GM12878 (cell line): ENCODE data around the gene ARRB2. TPM values are rescaled to one million over a fixed set of nuclear protein-coding genes. Genes with fewer than 3 reads are reported as not detected.

Experiments
- ATAC-seq: fragments of 200-7000 bp; cut with Tn5 transposase; 3 replicates; pipeline ENCODE4 v1.9.1; 2020; ENCODE audit warnings: mild to moderate bottlenecking, moderate library complexity
- BruUV-seq: library from RNA; stranded (reverse); fragments of 400-500 nt; replicated peaks from 2 replicates; lab custom pipeline; 2021; lab: Mats Ljungman, UMichigan
- CTCF ChIA-PET: fragments of 300-600 bp; sonication (Branson Sonifier 250); formaldehyde crosslinking; extraction: SDS; loops from one replicate; lab custom pipeline; 2021; ENCODE audit warnings: inconsistent platforms; lab: Yijun Ruan, JAX
- POLR2A ChIA-PET: fragments of 350-600 bp; formaldehyde crosslinking; extraction: SDS; loops from one replicate; lab custom pipeline; 2021; ENCODE audit warnings: inconsistent platforms; lab: Charles Lee
- RAD21 ChIA-PET: fragments of 300-600 bp; sonication (Branson Sonifier 250); formaldehyde crosslinking; loops from one replicate; lab custom pipeline; 2023; ENCODE audit warnings: antibody characterized with exemption; ENCODE audit not compliant: unreplicated experiment; lab: Charles Lee
- SMC1A ChIA-PET: fragments of 300-600 bp; sonication (Branson Sonifier 250); formaldehyde crosslinking; loops from one replicate; lab custom pipeline; 2023; ENCODE audit not compliant: unreplicated experiment, uncharacterized antibody; lab: Charles Lee
- DNase-seq: peaks from one replicate; pipeline ENCODE4 v3.0.0-alpha.2; 2011; ENCODE audit warnings: low read depth, low spot score
- FAIRE-seq: peaks from 3 replicates; lab custom pipeline; 2011; peaks lifted over from hg19 to GRCh38; lab: Jason Lieb, UNC
- H2AFZ ChIP-seq: 2 replicates; pipeline ENCODE4 v1.6.0; 2011; ENCODE audit warnings: low read depth, low read length, control low read depth; ENCODE audit not compliant: control insufficient read depth
- H3K27ac ChIP-seq: 2 replicates; pipeline ENCODE4 v1.5.1; 2011; ENCODE audit warnings: control low read depth; ENCODE audit not compliant: control insufficient read depth, insufficient read depth
- H3K27me3 ChIP-seq, 2 experiments: replicated peaks in 1 of 2; 2 replicates each; pipeline versions ENCODE4 v1.6.0 to v1.6.1; 2011; ENCODE audit warnings: low read length in 1 of 2; ENCODE audit not compliant: control insufficient read depth in 2 of 2, insufficient read depth in 2 of 2
- H3K36me3 ChIP-seq, 2 experiments: 2 replicates each; pipeline ENCODE4 v1.5.1; 2011; ENCODE audit warnings: low read length in 1 of 2; ENCODE audit not compliant: control insufficient read depth in 2 of 2, insufficient read depth in 2 of 2
- H3K4me1 ChIP-seq: 2 replicates; pipeline ENCODE4 v1.6.1; 2011; ENCODE audit warnings: mild to moderate bottlenecking, low read length, moderate library complexity, mixed read lengths; ENCODE audit not compliant: control insufficient read depth, insufficient read depth
- H3K4me2 ChIP-seq: 2 replicates; pipeline ENCODE4 v1.6.0; 2011; ENCODE audit warnings: control low read depth; ENCODE audit not compliant: control insufficient read depth, insufficient read depth
- H3K4me3 ChIP-seq: fragments of 200-600 bp; sonication (generic); 2 replicates; pipeline ENCODE4 v1.5.1; 2016
- H3K79me2 ChIP-seq: 2 replicates; pipeline ENCODE4 v1.6.0; 2011; ENCODE audit warnings: low read length; ENCODE audit not compliant: control insufficient read depth, insufficient read depth
- H3K9ac ChIP-seq: 2 replicates; pipeline ENCODE4 v1.8.0; 2011; ENCODE audit warnings: low read length, control low read depth, mixed read lengths; ENCODE audit not compliant: control insufficient read depth, insufficient read depth
- H3K9me3 ChIP-seq: replicated peaks from 3 replicates; pipeline ENCODE4 v1.5.1; 2011; ENCODE audit warnings: mild to moderate bottlenecking, low read length; ENCODE audit not compliant: control insufficient read depth, insufficient read depth
- H4K20me1 ChIP-seq: 2 replicates; pipeline ENCODE4 v1.6.0; 2011; ENCODE audit not compliant: control insufficient read depth, insufficient read depth
- E4F1 ChIP-seq: fragments of 450-650 bp; IDR thresholded peaks from 2 replicates; pipeline ENCODE4 v1.6.1; 2018; ENCODE audit warnings: borderline replicate concordance, mild to moderate bottlenecking; ENCODE audit not compliant: partially characterized antibody
- JUND ChIP-seq: IDR thresholded peaks from 2 replicates; pipeline ENCODE4 v1.6.1; 2012; ENCODE audit warnings: low read depth, mild to moderate bottlenecking, low read length, improper control_type of control experiment, moderate library complexity
- MEF2A ChIP-seq: IDR thresholded peaks from 2 replicates; pipeline ENCODE4 v1.6.1; 2011; ENCODE audit warnings: low read depth, mild to moderate bottlenecking, low read length, moderate library complexity; ENCODE audit not compliant: insufficient read depth
- WGBS: methylation state at CpG from one replicate; pipeline ENCODE4 v1.1.6; 2016; ENCODE audit warnings: low lambda C conversion rate; ENCODE audit not compliant: insufficient replicate concordance, insufficient coverage; ENCODE audit errors: missing lambda C conversion rate; 5-methylcytosine and 5-hydroxymethylcytosine counted together
- in situ Hi-C: fragments of 300-500 bp; cut with MboI; formaldehyde crosslinking; loops from 9 replicates; pipeline ENCODE4 v1.14.3; 2018; ENCODE audit warnings: mixed read lengths
- intact Hi-C: fragments of 100-400 bp; cut with micrococcal nuclease; formaldehyde crosslinking; loops from one replicate; pipeline ENCODE4 v1.14.2; 2022; ENCODE audit not compliant: unreplicated experiment
- polyA plus RNA-seq, 11 experiments: library from polyadenylated mRNA; depleted of rRNA in 4 of 11; unstranded in 6 of 11; stranded (reverse) in 5 of 11; fragments of >200 nt; fragmentation: Nextera tagmentation in 4 of 11; fragmentation: Illumina TruSeq in 1 of 11; extraction: Ambion mirVana in 4 of 11; extraction: Trizol in 1 of 11; gene quantifications; 1 replicate in 1 of 11; 2 replicates in 10 of 11; pipeline versions ENCODE4 v1.2.1 to v1.2.3, GENCODE V29; 2011 to 2016; ENCODE audit warnings: inconsistent platforms in 2 of 11, missing spikeins in 2 of 11, low read depth in 1 of 11
- total RNA-seq, 4 experiments: library from RNA; depleted of rRNA in 3 of 4; stranded (reverse); fragments of >200 nt in 3 of 4; fragmentation: Illumina TruSeq in 1 of 4; extraction: Trizol in 1 of 4; gene quantifications; 2 replicates each; pipeline versions ENCODE4 v1.2.1 to v1.2.3, GENCODE V29; 2013 to 2021
- TF ChIP-seq, protein P1 (sequence below): fragments of 150-350 bp; IDR thresholded peaks from 2 replicates; pipeline ENCODE4 v1.6.1; 2016; ENCODE audit warnings: low read depth, low read length
- TF ChIP-seq, protein P2 (sequence below): fragments of 450-650 bp; IDR thresholded peaks from 2 replicates; pipeline ENCODE4 v1.6.1; 2016; ENCODE audit warnings: mild to moderate bottlenecking, moderate library complexity, borderline replicate concordance

ARRB2 gene
- total and polyA plus RNA-seq, 10 of the 15 experiments (the other 5 are each of a cell fraction or from before 2014, with no cell fraction given) = 6.5 to 75.2 (median 43.1) TPM

- in situ Hi-C loops = no loop called here
- no peak overlapping the region for H3K4me2 ChIP-seq
- H3K79me2 ChIP-seq = no peaks in the 10 kb centered on the region; the same call in 1 of the 2 replicates
- H3K4me1 ChIP-seq = peaks cover 11% of the 10 kb centered on the region
- peaks cover 8 to 12% of the 10 kb centered on the region in 2 experiments; a peak in 3 of 4 replicates for H3K36me3 ChIP-seq
- H3K9me3 ChIP-seq = no peaks in the 10 kb centered on the region
- no peak for DNase-seq
- SMC1A ChIA-PET = interaction anchor here (1.6 kb wide), 1 partner anchor 9 kb away, joined by 3 read pairs; the partner anchor contains the start of gene ARRB2
- H3K9ac ChIP-seq = no peak overlapping the region
- WGBS = 73% methylated on average over 15 of the region's 15 CpGs
- TF ChIP-seq, protein P1, sequence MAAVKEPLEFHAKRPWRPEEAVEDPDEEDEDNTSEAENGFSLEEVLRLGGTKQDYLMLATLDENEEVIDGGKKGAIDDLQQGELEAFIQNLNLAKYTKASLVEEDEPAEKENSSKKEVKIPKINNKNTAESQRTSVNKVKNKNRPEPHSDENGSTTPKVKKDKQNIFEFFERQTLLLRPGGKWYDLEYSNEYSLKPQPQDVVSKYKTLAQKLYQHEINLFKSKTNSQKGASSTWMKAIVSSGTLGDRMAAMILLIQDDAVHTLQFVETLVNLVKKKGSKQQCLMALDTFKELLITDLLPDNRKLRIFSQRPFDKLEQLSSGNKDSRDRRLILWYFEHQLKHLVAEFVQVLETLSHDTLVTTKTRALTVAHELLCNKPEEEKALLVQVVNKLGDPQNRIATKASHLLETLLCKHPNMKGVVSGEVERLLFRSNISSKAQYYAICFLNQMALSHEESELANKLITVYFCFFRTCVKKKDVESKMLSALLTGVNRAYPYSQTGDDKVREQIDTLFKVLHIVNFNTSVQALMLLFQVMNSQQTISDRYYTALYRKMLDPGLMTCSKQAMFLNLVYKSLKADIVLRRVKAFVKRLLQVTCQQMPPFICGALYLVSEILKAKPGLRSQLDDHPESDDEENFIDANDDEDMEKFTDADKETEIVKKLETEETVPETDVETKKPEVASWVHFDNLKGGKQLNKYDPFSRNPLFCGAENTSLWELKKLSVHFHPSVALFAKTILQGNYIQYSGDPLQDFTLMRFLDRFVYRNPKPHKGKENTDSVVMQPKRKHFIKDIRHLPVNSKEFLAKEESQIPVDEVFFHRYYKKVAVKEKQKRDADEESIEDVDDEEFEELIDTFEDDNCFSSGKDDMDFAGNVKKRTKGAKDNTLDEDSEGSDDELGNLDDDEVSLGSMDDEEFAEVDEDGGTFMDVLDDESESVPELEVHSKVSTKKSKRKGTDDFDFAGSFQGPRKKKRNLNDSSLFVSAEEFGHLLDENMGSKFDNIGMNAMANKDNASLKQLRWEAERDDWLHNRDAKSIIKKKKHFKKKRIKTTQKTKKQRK = no peak
- TF ChIP-seq, all 136 proteins: peak for 0
- Histone ChIP-seq H3K27me3 (no peaks in the 10 kb centered on the region), H3K4me3 (no peak overlapping the region), H2AFZ (no peak overlapping the region), H3K27ac (no peak overlapping the region), H4K20me1 (no peaks in the 10 kb centered on the region)
- BruUV-seq = no TSS peak
- ChIA-PET POLR2A (no interaction called here), CTCF (no interaction called here), RAD21 (no interaction called here)
- FAIRE-seq (no peak), ATAC-seq (no peak)
- intact Hi-C loops = no loop called here
Measured at GRCh38 chr17:4719684-4720221, 9.3 kb downstream of the ARRB2 start.

- no peak overlapping the region for H3K4me2 ChIP-seq
- H3K27ac ChIP-seq = no peak overlapping the region
- intact Hi-C loops = no loop called here
- DNase-seq = no peak
- H3K9ac ChIP-seq = no peak overlapping the region
- H3K79me2 ChIP-seq = no peaks in the 10 kb centered on the region
- WGBS = 96% methylated on average over 7 of the region's 7 CpGs
- ATAC-seq = no peak
- in situ Hi-C loops = no loop called here
- H3K36me3 ChIP-seq = peaks cover 8 to 12% of the 10 kb centered on the region in 2 experiments; a peak in 3 of 4 replicates
- no peak overlapping the region for H2AFZ ChIP-seq
- no peak overlapping the region for H3K4me3 ChIP-seq
- no peaks in the 10 kb centered on the region for H4K20me1 ChIP-seq
- peaks cover 5% of the 10 kb centered on the region for H3K4me1 ChIP-seq
- BruUV-seq = TSS peak; percentile 89
- ChIA-PET POLR2A (no interaction called here), SMC1A (interaction anchor here (1.6 kb wide), 1 partner anchor 10 kb away, joined by 3 read pairs; the partner anchor contains the start of gene ARRB2), RAD21 (no interaction called here), CTCF (no interaction called here)
- H3K27me3 ChIP-seq = no peaks in the 10 kb centered on the region
- FAIRE-seq = no peak
- no peaks in the 10 kb centered on the region for H3K9me3 ChIP-seq
- no peak for TF ChIP-seq MEF2A
- no peak for TF ChIP-seq JUND
- TF ChIP-seq E4F1 = no peak
- TF ChIP-seq, protein P2, sequence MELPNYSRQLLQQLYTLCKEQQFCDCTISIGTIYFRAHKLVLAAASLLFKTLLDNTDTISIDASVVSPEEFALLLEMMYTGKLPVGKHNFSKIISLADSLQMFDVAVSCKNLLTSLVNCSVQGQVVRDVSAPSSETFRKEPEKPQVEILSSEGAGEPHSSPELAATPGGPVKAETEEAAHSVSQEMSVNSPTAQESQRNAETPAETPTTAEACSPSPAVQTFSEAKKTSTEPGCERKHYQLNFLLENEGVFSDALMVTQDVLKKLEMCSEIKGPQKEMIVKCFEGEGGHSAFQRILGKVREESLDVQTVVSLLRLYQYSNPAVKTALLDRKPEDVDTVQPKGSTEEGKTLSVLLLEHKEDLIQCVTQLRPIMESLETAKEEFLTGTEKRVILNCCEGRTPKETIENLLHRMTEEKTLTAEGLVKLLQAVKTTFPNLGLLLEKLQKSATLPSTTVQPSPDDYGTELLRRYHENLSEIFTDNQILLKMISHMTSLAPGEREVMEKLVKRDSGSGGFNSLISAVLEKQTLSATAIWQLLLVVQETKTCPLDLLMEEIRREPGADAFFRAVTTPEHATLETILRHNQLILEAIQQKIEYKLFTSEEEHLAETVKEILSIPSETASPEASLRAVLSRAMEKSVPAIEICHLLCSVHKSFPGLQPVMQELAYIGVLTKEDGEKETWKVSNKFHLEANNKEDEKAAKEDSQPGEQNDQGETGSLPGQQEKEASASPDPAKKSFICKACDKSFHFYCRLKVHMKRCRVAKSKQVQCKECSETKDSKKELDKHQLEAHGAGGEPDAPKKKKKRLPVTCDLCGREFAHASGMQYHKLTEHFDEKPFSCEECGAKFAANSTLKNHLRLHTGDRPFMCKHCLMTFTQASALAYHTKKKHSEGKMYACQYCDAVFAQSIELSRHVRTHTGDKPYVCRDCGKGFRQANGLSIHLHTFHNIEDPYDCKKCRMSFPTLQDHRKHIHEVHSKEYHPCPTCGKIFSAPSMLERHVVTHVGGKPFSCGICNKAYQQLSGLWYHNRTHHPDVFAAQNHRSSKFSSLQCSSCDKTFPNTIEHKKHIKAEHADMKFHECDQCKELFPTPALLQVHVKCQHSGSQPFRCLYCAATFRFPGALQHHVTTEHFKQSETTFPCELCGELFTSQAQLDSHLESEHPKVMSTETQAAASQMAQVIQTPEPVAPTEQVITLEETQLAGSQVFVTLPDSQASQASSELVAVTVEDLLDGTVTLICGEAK = no peak
Measured at GRCh38 chr17:4720787-4721186, 10.4 kb downstream of the ARRB2 start.
